ENCODE results near the gene RASSF6.

Gene RASSF6

DNA sequence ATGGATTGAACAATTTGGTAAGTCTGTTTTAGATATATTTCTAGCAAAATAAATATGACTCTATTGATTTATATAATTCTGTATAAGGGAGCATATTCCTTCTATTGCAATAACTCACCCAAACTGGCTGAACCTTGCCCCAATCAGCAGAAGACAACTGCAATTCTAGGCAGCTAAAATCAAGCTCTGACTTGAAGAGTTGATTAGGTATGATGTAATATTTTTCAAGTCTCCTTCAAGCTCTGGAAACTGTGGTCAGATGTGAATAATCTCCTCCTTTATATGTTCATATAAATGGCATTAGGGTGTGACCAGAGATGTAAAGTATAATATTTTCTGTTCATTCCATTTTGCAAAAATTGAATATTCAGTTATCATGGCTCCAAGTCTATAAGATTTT is 8.2 kb downstream of the RASSF6 start:
- TF ChIP-seq TAF1 (IDR thresholded peaks at IDR 0.05; ENCODE audit: borderline replicate concordance, insufficient read depth, low read length) (no peak), POLR2AphosphoS5 (IDR thresholded peaks at IDR 0.05; ENCODE audit: low read depth, low read length) (no peak), FOXP2 (optimal IDR thresholded peaks at IDR 0.05; ENCODE audit: borderline replicate concordance, extremely low read depth, extremely low read length, insufficient read depth) (no peak), SIN3A (IDR thresholded peaks at IDR 0.05; ENCODE audit: borderline replicate concordance, insufficient read depth, low read length) (no peak)
- TF ChIP-seq, protein P1, sequence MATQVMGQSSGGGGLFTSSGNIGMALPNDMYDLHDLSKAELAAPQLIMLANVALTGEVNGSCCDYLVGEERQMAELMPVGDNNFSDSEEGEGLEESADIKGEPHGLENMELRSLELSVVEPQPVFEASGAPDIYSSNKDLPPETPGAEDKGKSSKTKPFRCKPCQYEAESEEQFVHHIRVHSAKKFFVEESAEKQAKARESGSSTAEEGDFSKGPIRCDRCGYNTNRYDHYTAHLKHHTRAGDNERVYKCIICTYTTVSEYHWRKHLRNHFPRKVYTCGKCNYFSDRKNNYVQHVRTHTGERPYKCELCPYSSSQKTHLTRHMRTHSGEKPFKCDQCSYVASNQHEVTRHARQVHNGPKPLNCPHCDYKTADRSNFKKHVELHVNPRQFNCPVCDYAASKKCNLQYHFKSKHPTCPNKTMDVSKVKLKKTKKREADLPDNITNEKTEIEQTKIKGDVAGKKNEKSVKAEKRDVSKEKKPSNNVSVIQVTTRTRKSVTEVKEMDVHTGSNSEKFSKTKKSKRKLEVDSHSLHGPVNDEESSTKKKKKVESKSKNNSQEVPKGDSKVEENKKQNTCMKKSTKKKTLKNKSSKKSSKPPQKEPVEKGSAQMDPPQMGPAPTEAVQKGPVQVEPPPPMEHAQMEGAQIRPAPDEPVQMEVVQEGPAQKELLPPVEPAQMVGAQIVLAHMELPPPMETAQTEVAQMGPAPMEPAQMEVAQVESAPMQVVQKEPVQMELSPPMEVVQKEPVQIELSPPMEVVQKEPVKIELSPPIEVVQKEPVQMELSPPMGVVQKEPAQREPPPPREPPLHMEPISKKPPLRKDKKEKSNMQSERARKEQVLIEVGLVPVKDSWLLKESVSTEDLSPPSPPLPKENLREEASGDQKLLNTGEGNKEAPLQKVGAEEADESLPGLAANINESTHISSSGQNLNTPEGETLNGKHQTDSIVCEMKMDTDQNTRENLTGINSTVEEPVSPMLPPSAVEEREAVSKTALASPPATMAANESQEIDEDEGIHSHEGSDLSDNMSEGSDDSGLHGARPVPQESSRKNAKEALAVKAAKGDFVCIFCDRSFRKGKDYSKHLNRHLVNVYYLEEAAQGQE (IDR thresholded peaks at IDR 0.05; ENCODE audit: insufficient read depth in 1 of 2, low read depth in 2 of 2, low read length in 2 of 2), result no peak

- TF ChIP-seq, protein P1 (IDR thresholded peaks at IDR 0.05; ENCODE audit: insufficient read depth in 1 of 2, low read depth in 2 of 2, low read length in 2 of 2), result no peak
- no peak for TF ChIP-seq TAF1 (IDR thresholded peaks at IDR 0.05; ENCODE audit: borderline replicate concordance, insufficient read depth, low read length)
- no peak for TF ChIP-seq POLR2AphosphoS5 (IDR thresholded peaks at IDR 0.05; ENCODE audit: low read depth, low read length)
These were observed 10.5 kb downstream of the RASSF6 start for GRCh38 chr4:73609706-73610105.

- TF ChIP-seq TAF1 (IDR thresholded peaks at IDR 0.05; ENCODE audit: borderline replicate concordance, insufficient read depth, low read length) (no peak), SIN3A (IDR thresholded peaks at IDR 0.05; ENCODE audit: borderline replicate concordance, insufficient read depth, low read length) (no peak), POLR2AphosphoS5 (IDR thresholded peaks at IDR 0.05; ENCODE audit: low read depth, low read length) (no peak), FOXP2 (optimal IDR thresholded peaks at IDR 0.05; ENCODE audit: borderline replicate concordance, extremely low read depth, extremely low read length, insufficient read depth) (no peak)
- TF ChIP-seq, protein P1 (IDR thresholded peaks at IDR 0.05; ENCODE audit: insufficient read depth in 1 of 2, low read depth in 2 of 2, low read length in 2 of 2), result no peak
These were observed 11.3 kb downstream of the RASSF6 start for GRCh38 chr4:73608689-73609594.

DNA sequence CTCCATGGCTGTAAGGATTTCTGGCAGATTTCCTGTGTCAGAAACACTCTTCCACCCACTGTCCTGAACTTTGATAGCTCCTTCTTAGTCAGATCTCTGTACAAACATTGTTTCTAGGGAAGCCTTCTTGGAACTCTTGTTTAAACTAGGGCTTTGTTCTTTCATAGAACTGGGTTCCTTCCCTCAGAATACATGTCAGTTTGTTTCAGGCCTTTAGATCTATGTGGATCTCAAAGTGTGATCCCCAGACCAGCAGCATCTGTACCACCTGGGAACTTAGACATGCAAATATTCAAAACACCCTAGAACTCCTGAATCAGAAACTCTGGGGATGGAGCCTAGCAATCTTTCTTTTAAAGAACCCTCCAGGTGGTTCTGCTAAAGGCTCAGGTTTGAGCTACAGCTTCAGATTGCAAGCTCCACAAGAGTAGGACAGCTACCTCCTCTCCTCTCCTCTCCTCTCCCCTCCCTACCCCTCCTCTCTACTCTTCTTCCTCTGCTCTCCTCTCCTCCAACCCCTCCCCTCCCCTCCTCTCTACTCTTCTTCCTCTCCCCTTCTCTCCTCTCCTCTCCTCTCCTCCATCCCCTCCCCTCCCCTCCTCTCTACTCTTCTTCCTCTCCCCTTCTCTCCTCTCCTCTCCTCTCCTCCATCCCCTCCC is 12.7 kb downstream of the RASSF6 start:
- TF ChIP-seq POLR2AphosphoS5 (IDR thresholded peaks at IDR 0.05; ENCODE audit: low read depth, low read length) (no peak), TAF1 (IDR thresholded peaks at IDR 0.05; ENCODE audit: borderline replicate concordance, insufficient read depth, low read length) (no peak), FOXP2 (optimal IDR thresholded peaks at IDR 0.05; ENCODE audit: borderline replicate concordance, extremely low read depth, extremely low read length, insufficient read depth) (no peak), SIN3A (IDR thresholded peaks at IDR 0.05; ENCODE audit: borderline replicate concordance, insufficient read depth, low read length) (no peak)
- TF ChIP-seq, protein P1 (IDR thresholded peaks at IDR 0.05; ENCODE audit: insufficient read depth in 1 of 2, low read depth in 2 of 2, low read length in 2 of 2), result no peak
